NCI-H526 (cell line): ENCODE measurements around the gene KIRREL3.

Experiments used
- DNase-seq, 2 experiments: peaks; one replicate each; lab custom pipeline; 2025; lab: John Stamatoyannopoulos, UW

KIRREL3 gene

GRCh38 chr11:126467046-126467370 is 533.6 kb downstream of the KIRREL3 start:
- no peak for DNase-seq

GRCh38 chr11:126466236-126467045 is 534.1 kb downstream of the KIRREL3 start:
- peak; percentile 47 to 79 for DNase-seq

GRCh38 chr11:126465573-126466188 is 534.9 kb downstream of the KIRREL3 start:
- DNase-seq, result peak; percentile 92 to 97

GRCh38 chr11:126464796-126465195 is 535.8 kb downstream of the KIRREL3 start:
- no peak for DNase-seq

- no peak for DNase-seq
Observed at GRCh38 chr11:126462422-126462821, 538.1 kb downstream of the KIRREL3 start.

GRCh38 chr11:126461996-126462395 is 538.6 kb downstream of the KIRREL3 start:
- no peak for DNase-seq

- no peak for DNase-seq
Observed at GRCh38 chr11:126461096-126461440, 539.5 kb downstream of the KIRREL3 start.

GRCh38 chr11:126460417-126461095 is 540.0 kb downstream of the KIRREL3 start:
- no peak for DNase-seq

- DNase-seq, result no peak
Observed at GRCh38 chr11:126459691-126460281, 540.8 kb downstream of the KIRREL3 start.

- DNase-seq, result no peak
Observed at GRCh38 chr11:126457817-126458216, 542.8 kb downstream of the KIRREL3 start.

GRCh38 chr11:126456783-126457542 is 543.6 kb downstream of the KIRREL3 start:
- DNase-seq, result no peak

GRCh38 chr11:126456089-126456488 is 544.5 kb downstream of the KIRREL3 start:
- no peak for DNase-seq

- no peak for DNase-seq
Observed at GRCh38 chr11:126452241-126453101, 548.1 kb downstream of the KIRREL3 start.

GRCh38 chr11:126451211-126451802 is 549.3 kb downstream of the KIRREL3 start:
- DNase-seq, result no peak

GRCh38 chr11:126450806-126451205 is 549.8 kb downstream of the KIRREL3 start:
- DNase-seq, result no peak

GRCh38 chr11:126450198-126450597 is 550.4 kb downstream of the KIRREL3 start:
- DNase-seq, result no peak

- DNase-seq, result no peak
Observed at GRCh38 chr11:126446581-126446980, 554.0 kb downstream of the KIRREL3 start.

GRCh38 chr11:126444072-126444471 is 556.5 kb downstream of the KIRREL3 start:
- no peak for DNase-seq

GRCh38 chr11:126443120-126443519 is 557.5 kb downstream of the KIRREL3 start:
- DNase-seq, result peak; percentile 68 to 90

GRCh38 chr11:126440792-126441514 is 559.6 kb downstream of the KIRREL3 start:
- peak; percentile 91 to 98 for DNase-seq
